Stimulated activated CD8-positive, alpha-beta memory T cell treated with anti-CD3 and anti-CD28 coated beads, Interleukin-2, amount 100 ng/mL, for 1 hour (primary cell): Measurements from ENCODE around the gene METAP2.
"Not testable (repeated sequence)": the region's sequence is repeated elsewhere in the genome, so short reads cannot be mapped to it uniquely, and the experiment has no call there.

Experiments used
- DNase-seq, 2 donors: peaks; one replicate each; pipeline ENCODE4 v3.0.0-alpha.2; 2020; ENCODE audit warnings: low read depth in 2 of 2

The METAP2 gene

DNA sequence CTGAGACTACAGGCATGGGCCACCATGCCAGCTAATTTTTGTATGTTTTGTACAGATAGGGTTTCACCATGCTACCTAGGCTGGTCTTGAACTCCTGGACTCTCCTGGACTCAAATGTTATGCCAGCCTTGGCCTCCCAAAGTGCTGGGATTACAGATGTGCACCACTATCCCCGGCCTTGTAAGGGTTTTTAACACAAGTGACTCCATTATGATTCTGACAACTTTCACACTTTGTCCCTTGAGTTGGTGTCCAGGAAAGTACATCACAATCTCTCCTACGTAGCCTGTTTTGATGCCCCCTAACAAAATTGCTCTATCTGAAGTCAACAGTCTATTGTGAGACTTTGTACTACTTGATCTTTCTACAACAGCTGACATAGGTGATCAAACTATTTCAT lies 11.4 kb upstream of the METAP2 start:
- DNase-seq = no peak

DNA sequence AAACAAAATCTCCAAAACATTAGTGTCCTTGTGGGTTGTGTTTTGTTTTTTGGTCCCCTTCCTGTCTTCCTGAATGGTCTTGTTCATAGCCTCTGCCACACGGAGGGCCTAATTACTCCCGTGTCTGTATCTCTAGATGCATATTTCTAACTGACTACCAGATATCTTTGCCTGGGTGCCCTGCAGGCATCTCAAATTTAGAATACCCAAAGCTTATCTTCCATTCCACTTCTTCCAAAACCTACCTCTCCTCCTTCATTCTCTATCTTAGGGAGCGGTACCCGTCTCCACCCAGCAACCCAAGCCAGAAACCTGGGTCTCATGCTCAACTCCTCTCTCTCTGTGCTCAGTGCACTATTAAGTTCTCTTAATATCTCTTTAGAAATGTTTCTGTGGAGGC lies 10.9 kb upstream of the METAP2 start:
- no peak for DNase-seq

DNA sequence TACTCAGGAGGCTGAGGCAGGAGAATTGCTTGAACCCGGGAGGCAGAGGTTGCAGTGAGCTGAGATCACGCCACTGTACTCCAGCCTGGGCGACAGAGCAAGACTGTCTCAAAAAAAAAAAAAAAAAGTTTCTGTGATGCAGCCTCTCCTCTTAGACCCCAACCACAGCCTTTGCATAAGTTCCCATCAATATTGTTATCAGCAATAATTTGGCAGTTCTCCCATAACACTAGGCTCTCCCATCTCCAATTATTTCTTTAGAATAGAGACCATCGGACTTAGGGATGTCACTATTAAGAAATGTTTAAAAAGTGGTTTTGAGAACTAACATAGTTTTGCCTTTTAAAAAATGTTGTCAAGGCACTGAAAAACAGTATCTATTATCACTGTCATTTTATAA lies 10.2 kb upstream of the METAP2 start:
- DNase-seq = not testable (repeated sequence)

DNA sequence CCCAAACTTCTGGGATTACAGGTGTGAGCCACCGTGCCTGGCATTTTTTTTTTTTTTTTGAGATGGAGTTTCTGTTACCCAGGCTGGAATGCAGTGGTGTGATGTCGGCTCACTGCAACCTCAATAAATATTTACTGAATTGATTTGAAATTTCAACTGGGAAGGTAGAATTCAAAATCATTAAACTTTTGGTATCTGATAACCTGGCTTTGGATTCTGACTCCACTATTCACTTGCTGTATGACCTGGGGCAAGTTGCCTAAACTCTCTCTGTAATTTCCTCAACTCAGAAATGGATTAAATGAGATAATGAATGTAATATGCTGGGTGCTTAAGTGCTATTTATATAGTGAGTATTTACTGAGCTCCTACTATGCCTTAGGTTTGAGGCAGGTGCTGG lies 8.7 kb upstream of the METAP2 start:
- no peak for DNase-seq

DNA sequence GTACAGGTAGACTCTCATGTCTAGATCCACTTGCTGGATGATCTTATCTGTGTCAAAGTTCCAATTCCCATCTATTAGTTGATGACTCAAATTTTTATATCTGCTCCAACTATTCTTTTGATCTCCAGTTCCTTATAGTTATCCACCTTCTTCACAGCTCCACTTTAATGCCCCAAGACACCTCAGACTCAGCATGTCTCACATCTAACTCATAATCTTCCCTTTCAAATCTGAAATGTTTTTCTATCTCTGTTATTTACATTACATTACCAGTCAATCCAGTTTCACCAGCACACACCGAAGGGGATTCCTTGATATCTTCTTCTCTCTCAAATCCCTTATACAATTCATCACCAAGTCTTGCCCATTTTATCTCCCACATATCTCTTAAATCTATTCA lies 3.7 kb upstream of the METAP2 start:
- no peak for DNase-seq

DNA sequence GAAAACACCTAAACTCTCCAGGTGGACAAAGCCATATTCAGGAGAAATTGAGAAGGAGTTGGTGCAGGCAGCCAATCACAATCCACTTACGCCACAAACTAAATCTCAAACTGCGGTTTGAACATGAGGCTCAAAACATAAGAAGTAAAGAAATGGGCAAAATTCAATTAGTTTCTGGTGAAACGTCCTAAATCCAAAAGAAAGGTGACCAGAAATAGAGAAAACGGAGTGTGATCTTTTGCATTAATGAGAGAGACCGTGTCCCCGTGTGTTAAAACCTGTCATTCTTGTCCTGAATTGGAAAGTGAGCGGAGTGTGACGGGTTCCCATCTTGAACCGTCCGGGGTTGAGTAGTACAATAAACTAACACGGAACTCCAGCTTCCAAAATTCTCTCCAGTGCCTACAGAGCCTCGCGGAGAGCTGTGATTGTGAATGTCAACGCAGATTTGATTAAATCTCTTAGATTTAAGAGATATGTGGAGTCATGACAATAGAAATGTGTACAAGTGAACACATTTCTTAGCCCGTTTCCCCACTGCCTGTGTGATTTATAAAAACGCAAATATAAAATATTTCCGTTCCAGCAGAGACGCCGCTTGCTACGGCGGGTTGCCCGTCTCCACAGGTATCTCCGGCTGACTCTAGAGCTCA lies 595 bp upstream of the METAP2 start:
- DNase-seq = no peak

DNA sequence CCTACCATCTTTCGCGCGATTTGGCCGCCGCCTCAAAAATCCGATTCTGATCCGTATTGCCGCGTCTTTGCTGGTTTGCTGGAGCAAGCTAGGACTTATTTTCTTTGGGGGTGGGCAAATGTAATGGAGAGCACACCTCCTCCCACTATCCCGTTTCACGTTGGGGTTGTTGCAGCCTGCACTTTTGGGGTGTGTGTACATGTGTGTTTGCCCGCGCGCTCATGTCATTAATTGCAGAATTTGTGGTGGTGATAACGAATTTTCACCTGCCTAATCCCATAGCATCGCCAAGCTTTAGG lies 657 bp downstream of the METAP2 start:
- DNase-seq = no peak

DNA sequence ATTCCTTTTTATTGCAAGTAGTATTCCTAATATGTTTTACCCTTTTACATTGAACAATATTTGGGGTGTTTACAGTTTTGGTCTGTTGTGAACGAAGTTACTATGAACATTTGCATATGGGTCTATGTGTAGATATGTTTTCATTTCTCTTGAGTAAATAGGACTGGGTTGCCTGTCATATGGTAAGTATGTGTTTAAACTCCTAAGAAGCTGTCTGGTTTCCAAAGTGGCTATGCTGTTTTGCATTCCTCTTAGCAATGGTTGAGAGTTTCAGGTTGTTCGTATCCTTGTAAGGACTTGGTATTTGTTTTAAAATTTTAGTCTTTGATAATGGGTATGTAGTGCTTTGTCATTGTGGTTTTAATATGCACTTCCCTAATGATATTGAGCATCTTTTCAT lies 6.3 kb downstream of the METAP2 start:
- DNase-seq = no peak

DNA sequence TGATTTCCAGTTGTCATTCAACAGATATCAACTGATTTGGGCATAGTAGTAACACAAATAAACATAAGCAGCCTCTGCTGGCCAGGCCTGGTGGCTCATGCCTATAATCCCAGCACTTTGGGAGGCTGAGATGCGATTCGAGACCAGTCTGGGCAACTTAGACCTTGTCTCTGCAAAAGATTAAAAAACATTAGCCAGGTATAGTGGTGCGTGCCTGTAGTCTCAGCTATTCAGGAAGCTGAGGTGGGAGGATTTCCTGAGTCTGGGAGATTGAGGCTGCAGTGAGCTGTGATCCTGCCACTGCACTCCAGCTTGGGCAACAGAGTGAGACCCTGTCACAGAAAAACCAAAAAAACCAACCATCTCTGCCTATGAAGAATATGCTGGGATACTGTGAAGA lies 7.1 kb downstream of the METAP2 start:
- DNase-seq = no peak

DNA sequence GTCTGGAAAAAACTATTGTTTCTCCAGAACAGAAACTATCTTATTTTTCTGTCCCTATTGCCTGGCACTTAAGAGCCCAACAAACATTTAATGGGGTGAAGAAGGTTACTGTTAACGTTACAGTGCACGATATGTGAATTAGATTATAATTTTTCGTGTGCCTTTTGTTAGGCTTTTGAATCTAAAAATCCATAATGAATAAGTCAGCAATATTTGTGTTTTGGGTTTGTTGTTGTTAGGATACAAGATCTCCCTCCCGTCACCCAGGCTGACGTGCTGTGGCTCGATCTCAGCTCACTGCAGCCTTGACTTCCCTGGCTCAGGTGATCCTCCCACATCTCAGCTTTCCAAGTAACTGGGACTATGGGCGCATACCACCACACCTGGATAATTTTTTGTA lies 7.9 kb downstream of the METAP2 start:
- no peak for DNase-seq

DNA sequence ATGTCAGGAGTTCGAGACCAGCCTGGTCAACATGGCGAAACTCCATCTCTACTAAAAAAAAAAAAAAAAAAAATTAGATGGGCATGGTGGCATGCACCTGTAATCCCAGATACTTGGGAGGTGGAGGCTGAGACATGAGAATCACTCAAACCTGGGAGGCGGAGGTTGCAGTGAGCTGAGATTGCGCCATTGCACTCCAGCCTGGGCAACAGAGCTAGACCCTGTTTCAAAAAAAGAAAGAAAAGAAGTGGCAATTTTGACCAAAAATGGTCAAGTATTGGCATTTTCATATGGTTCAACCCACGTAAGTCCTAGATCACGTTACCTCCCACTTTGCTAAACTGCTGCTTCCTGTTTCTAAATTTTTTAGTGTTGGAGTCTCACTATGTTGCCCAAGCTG lies 8.6 kb downstream of the METAP2 start:
- not testable (repeated sequence) for DNase-seq

DNA sequence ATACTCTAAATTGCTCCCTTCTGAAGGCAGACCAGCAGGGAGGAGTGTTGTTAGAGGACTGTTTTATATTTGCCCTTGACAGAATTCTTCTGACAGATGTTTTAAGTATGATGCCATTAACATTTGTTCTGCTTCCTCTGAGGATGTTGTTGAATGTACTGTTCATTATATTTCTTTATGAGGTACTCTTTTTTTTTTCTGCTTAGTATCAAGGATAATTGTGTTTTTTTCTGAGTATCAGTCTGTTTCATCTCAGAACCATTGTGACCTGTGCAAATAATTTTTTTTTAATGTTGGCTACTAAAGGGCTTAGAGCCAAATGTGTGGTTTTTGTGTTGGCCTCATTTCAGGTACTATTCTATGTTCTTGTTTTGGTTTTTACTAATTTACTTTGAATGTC lies 10.6 kb downstream of the METAP2 start:
- no peak for DNase-seq

DNA sequence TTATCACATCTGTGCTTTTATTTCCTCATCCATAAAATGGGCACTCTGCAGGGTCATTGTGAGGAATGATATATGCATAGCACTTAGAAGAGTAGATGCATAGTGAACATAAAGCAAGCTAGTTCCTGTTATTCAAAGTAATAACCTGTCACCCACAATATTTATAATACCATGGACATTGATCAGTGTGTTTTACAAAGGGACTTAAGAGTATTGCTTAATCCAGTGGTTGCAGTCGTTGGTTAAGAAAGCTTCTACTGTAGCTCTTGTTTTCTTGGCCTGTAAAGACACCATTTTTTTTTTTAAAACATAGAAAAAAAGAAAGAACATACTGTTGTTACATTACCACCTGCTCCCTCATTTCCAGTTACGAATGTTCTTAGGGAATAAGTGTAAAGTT lies 13.1 kb downstream of the METAP2 start:
- no peak for DNase-seq

DNA sequence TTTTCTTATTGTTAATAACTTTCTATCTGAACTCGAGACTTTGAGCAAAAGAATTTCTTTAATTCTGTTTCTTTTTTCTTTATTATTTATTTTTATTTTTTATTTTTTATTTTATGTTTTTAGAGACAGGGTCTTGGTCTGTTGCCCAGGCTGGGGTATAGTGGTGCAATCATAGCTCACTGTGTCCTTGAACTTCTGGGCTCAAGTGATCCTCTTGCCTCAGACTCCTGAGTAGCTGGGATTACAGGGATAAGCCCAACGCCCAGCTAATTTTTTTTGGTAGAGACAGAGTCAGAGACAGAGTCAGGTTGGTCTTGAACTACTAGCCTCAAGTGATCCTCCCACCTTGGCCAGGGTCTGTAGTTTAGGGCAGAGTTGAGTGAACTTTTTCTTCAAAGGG lies 18.5 kb downstream of the METAP2 start:
- DNase-seq = no peak

DNA sequence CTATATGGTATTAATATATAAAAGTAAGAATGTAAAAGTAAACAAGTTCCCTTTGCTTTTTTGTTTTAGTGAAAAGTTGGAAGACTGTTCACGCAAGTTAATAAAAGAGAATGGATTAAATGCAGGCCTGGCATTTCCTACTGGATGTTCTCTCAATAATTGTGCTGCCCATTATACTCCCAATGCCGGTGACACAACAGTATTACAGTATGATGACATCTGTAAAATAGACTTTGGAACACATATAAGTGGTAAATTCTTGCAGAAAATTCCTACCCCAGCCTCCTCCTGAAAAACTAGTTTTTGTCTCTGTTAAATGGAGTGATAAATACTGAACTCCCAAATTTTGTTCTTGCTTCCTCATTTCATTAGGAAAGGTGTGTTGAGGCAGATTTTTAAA lies 20.9 kb downstream of the METAP2 start:
- DNase-seq = no peak

DNA sequence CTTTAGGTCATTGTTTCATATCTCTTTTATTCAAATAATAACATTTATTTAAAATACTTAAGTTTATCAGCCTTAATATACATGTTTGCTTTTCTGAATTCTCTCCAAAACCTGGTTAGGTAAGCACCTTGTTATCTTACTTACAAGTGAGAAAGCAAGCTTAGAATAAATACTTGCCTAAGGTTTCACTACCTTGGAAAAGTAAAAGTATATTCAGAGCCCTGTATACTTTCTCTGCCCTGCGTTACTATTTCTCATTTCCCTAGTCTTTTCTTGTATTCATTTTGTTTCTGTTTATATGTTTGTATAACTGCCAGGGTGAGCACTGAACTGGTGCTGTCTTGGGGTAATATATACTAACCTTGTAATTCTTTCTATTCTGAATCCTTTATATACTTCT lies 21.5 kb downstream of the METAP2 start:
- no peak for DNase-seq

DNA sequence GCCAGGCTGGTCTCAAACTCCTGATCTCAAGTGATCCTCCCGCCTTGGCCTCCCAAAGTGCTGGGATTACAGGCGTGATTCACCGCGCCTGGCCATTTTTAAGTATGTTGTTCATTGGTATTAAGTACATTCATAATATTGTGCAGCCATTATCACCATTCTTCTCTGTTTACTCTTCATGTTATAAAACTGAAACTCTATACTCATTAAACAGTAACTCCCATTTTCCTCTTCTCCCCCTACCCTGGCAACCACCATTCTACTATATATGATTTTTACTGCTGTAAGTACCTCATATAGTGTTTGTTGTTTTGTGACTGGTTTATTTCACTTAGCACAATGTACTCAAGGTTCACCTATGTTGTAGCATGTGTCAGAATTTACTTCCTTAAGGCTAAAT lies 23.1 kb downstream of the METAP2 start:
- DNase-seq = no peak

DNA sequence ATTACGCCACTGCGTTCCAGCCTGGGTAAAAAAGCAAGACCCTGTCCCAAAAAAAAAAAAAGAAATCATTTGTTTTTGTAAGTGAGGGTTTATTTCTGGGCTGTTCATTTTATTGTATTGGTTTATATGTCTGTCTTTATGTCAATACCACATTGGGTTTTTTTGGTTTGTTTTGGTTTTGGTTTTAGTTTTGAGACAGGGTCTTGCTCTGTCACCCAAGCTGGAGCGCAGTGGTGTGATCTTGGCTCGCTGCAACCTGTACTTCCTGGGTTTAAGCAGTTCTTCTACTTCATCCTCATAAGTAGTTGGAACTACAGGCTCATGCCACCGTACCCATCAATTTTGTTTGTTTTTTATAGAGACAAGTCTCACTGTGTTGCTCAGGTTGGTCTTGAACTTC lies 25.0 kb downstream of the METAP2 start:
- DNase-seq = no peak

DNA sequence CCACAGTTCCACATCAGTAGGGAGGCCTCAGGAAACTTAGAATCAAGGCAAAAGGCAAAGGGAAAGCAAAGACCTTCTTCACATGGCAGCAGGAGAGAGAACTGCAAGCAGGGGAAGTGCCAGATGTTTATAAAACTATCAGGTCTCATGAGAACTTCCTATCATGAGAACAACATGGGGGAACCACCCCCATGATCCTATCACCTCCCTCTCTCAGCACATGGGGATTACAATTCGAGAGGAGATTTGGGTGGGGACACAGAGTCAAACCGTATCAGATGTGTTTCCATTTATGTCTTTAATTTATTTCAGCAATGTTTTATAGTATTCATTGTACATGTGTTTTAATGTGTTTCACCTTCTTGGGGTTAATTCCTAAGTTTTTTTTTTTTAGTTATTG lies 25.8 kb downstream of the METAP2 start:
- DNase-seq = no peak

DNA sequence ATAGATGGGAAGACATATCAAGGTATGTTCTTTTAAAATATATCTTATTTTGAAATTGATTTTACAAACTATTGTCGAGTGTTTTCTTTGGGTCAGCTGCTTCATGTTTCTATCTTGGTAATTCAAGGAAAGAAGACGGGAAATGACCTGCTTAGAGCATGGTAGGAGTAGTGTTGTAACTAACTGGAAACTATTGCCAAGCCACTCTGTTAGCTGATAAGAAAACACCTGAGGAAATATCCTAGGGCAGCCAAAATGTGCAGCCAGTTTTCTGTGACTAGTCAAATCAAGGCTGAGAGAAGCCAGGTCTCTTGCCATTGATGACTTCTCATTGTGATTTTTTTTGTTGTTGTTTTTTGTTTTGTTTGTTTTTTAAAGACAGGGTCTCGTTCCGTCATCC lies 30.2 kb downstream of the METAP2 start:
- no peak for DNase-seq

DNA sequence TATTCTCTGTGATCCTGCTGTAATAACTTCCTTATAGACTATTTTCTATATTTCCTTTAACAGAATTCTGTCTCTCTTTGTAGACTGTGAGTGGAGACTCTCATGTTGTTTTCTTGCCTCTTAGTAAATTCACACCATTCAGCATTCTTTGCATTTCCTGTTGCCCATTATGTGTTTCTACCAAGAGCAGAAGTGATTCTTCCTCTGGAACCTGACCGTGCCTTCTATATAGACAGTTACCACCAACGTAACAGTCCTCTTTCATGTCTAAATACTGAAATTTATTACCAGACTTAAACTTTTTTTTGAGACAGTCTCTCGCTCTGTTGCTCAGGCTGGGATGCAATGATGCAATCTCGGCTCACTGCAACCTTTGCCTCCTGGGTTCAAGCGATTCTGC lies 31.1 kb downstream of the METAP2 start:
- DNase-seq = no peak

DNA sequence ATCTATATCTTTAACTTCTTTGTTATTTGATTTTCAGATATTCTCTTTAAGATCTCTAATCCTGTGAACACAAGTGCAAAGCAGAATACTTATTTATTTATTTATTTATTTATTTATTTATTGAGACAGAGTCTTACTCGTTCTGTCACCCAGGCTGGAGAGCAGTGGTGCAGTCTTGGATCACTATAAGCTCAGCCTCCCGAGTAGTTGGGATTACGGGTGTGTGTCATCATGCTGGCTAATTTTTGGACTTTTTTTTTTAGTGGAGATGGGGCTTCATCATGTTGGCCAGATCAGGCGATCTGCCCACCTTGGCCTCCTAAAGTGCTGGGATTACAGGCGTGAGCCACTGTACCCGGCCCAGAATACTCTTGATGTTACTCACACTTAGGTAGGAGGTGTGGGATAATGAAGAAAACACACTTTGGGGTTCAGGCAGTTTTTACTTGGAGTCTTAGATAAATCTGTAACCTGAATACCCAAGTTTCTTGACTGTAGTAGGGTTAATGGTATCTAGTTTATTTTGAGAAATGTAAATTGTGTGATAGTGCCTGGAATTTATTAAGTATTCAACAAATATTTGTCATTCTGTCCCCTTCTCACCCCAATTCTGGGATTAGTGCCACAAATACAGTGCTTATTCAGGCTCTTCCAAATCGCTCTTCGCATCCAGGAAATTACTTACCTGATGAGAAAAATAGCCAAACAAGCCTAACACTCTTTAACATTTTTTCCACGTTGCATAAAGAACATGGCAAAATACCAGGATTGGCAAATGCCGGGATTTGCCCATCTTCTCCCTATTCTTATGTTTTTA lies 33.0 kb downstream of the METAP2 start:
- no peak for DNase-seq

DNA sequence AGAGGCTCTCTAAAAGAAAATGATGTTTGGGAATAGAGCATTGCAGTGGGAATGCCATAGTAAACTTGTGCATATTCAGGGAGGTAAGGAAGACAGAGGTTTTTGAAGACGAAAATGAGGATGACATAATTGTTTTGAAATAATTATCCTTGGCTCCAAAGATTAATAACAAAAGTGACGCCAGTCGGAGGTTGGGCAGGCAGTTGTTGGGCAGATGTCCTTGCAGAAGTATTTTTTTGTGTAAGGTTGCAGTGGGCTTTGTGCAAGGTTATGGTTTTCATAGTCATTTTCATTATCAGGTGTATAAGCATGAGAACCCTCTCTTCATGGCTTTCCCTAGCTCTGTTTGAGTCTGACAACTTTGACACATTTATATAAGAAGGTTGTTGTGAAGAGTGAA lies 35.3 kb downstream of the METAP2 start:
- DNase-seq = no peak

DNA sequence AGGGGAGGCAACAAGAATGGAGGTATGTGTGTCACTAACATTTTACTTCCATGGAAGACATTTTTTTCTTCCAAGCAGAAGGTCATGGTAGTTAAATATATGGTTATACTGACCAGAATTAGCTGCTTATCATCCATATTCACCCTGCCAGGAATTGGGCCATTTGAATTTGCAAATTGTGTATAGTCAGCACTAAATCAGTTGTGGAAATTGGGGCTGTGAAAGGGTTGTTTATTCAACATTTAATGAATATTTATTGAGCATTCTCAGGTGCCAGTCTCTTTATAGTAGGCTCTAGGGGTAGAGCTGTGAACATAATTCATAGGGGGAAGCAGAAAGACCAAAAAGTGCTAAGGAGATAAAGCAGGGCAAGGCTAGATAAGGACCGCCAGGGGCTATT lies 38.0 kb downstream of the METAP2 start:
- no peak for DNase-seq
